Measurements from ENCODE around the gene CDCP1.

Gene CDCP1

DNA sequence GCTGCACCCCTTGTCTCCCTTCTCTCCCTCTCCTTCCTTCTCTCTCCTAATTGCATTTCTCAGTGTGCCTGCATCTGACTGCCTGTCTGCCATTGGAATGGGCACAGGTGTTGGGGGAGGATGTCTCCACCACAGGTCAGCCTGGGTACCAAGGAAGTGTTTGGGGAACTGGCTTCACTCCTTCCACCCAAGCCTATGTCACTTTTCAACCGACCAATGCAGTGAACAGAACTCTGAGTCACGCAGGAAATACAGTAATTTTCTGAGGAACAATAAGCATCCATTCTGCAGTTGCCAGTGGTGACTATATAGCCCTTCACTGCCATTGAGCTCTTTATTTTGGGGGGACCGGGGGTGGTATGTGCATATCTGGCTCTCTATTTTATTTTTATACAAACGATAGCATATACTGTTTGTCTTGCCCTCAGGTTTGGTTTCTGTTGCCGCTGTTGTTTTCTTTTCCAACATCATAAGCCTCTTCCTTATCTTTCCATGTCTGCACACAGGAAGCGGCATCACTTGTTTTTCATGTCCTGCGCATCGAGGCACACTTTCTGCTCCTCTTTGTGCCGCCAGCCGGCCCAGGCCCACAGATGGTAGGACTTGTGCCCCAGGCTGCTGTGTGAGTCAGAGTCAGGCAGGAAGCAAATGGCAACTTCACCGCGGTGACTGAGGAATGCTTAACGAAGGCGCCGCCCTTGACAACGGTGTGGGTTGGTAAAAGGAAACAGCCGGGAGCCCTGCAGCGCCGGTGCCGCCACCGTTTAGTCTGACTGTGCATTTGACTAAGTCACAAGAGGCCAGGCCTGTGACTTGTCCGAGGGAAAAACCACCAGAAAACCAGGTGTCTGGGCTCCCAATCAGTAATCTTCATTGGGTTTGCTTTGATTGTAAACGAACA lies 21.1 kb upstream of the CDCP1 start:
- TF ChIP-seq, protein P1, sequence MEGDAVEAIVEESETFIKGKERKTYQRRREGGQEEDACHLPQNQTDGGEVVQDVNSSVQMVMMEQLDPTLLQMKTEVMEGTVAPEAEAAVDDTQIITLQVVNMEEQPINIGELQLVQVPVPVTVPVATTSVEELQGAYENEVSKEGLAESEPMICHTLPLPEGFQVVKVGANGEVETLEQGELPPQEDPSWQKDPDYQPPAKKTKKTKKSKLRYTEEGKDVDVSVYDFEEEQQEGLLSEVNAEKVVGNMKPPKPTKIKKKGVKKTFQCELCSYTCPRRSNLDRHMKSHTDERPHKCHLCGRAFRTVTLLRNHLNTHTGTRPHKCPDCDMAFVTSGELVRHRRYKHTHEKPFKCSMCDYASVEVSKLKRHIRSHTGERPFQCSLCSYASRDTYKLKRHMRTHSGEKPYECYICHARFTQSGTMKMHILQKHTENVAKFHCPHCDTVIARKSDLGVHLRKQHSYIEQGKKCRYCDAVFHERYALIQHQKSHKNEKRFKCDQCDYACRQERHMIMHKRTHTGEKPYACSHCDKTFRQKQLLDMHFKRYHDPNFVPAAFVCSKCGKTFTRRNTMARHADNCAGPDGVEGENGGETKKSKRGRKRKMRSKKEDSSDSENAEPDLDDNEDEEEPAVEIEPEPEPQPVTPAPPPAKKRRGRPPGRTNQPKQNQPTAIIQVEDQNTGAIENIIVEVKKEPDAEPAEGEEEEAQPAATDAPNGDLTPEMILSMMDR (IDR thresholded peaks at IDR 0.05; ENCODE audit: control insufficient read depth, insufficient read depth, low read depth, low read length, missing control alignments), result no peak
- H3K4me3 ChIP-seq (ENCODE audit: control insufficient read depth, low read depth, low read length), result no peak overlapping the region; the same call in 1 of the 2 replicates
- peak; percentile 79 for DNase-seq (ENCODE audit: low read depth)

DNA sequence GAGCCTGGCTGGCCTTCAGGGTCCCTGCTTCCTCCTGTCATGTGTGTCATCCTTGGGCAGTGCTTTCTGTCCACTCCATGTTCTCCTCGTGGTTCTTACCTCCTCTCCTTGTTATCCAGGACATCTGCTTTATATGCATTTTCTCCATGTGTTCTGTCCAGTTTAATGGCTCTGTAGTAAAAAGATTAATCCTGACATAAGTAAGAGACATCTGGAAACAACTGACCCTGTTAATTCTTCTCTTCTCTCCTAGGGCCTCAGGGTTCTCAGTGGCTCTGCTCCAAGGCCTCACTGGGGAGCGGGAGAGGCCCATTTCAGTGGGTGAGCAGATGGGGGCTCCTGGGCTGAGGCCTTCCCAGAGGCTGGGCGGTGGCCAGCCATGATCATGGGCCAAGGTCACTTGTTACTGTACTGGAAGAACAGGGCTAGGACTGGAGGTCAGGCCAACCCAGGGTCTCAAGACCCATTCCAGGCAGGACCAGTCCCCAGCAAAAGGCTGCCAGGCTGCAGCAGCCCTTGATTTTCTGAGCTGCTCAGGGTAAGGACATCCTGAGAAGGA lies 20.2 kb upstream of the CDCP1 start:
- TF ChIP-seq, protein P1 (IDR thresholded peaks at IDR 0.05; ENCODE audit: control insufficient read depth, insufficient read depth, low read depth, low read length, missing control alignments), result no peak
- DNase-seq (ENCODE audit: low read depth), result no peak
- H3K4me3 ChIP-seq (ENCODE audit: control insufficient read depth, low read depth, low read length), result no peak overlapping the region

DNA sequence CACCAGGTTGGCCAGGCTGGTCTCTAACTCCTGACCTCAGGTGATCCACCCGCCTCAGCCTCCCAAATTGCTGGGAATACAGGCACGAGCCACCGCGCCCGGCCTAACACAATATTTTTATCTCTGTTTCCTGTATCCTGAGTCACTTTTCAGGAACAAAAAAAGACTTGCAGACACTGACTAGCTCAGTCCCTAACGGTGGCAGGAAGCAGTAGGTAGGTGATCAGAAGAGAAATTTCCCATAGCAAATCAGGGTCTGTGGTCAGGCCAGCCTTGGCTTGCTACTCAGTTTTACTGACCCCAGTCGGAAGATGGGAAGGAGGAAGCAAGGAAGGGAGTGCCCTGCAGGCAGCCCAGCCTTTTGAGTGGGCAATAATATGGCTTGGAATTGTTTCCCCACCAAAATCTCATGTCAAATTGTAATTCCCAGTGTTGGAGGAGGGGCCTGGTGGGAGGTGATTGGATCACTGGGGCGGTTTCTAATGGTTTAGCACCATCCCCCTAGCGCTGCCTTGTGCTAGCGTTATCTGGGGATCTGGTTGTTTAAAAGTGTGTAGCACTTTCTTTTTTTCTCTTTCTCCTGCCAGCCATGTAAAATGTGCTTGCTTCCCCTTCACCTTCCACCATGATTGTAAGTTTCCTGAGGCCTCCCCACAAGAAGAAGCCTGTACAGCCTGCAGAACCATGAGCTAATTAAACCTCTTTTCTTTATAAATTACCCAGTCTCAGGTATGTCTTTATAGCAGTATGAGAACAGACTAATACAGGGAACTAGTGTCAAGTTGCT lies 19.5 kb upstream of the CDCP1 start:
- DNase-seq (ENCODE audit: low read depth), result no peak
- no peak overlapping the region for H3K4me3 ChIP-seq (ENCODE audit: control insufficient read depth, low read depth, low read length)
- TF ChIP-seq, protein P1 (IDR thresholded peaks at IDR 0.05; ENCODE audit: control insufficient read depth, insufficient read depth, low read depth, low read length, missing control alignments), result no peak

DNA sequence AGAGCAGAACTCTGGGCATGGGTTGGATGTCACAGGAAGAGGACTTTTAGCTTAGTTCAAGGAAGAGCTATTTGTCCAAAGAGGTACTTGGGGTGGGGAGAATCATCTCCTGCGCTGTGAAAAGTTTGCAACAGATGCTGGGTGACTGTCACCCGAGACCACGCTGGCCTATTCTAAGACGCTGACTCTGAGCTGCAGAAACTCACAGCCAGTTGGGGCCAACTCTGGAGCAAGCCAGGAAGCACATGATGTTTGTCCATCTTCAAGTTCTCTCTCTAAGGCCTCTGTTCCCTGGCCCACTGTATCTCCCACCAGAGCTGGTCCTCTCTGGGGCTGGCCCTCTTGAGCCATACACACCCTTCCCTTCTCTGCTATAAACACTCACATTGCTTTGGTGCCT lies 17.9 kb upstream of the CDCP1 start:
- DNase-seq (ENCODE audit: low read depth), result no peak
- TF ChIP-seq, protein P1 (IDR thresholded peaks at IDR 0.05; ENCODE audit: control insufficient read depth, insufficient read depth, low read depth, low read length, missing control alignments), result no peak
- no peak overlapping the region for H3K4me3 ChIP-seq (ENCODE audit: control insufficient read depth, low read depth, low read length)

DNA sequence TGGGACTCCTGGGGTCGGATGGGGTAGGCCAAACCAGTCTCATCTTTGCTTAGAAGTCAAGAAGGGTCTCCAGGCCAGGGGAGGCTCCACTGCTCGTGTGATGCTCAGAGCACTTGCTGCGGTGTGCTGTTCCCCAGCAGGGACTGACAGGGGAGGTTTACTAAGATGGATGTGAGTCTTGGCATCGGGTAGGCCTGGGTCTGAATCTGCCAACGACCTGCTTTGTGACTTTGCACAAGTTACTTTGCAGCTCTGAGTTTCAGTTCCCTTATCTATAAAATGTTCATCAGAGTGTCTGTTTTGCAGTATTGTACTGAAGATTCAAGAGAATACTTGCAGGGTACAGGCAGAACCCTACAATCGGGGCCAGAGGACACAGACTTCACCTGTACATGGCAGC lies 17.3 kb upstream of the CDCP1 start:
- TF ChIP-seq, protein P1 (IDR thresholded peaks at IDR 0.05; ENCODE audit: control insufficient read depth, insufficient read depth, low read depth, low read length, missing control alignments), result no peak
- no peak for DNase-seq (ENCODE audit: low read depth)

DNA sequence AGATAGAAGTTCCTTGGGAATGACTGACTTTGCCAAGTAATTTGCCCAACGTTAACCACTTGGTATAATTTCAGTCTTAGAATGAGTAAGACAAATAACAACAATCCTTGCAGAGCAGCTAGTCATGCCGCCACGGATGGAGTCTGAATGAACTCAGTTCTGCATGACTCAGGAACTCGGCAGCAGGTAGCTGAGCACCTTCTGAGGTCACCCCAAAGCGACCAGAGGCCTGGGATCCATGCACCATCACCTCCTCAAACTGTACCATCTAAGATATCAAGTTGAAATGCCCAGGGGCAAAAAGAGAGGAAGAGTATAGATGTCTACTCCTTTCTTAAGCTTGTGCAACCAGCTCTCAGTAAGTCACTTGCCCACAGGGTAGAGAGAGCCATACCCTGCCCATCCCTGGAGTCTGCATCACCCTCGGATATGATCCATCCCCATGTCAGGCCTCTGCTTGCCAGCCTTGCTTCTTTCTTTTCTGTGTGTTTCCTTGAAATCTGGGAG lies 8.5 kb upstream of the CDCP1 start:
- TF ChIP-seq, protein P1 (IDR thresholded peaks at IDR 0.05; ENCODE audit: control insufficient read depth, insufficient read depth, low read depth, low read length, missing control alignments), result no peak
- DNase-seq (ENCODE audit: low read depth), result no peak
- no peak overlapping the region for H3K4me3 ChIP-seq (ENCODE audit: control insufficient read depth, low read depth, low read length)

More for the DNA sequence above, 17.3 kb upstream of the CDCP1 start:
- H3K4me3 ChIP-seq (ENCODE audit: control insufficient read depth, low read depth, low read length), result no peak overlapping the region
